DOHH2 (cell line): ENCODE data around the gene PPP2R2C.

Experiments used
- H3F3A ChIP-seq: fragments of 200-600 bp; sonication (generic), shearing (Covaris generic); 2 replicates; pipeline ENCODE4 v1.6.0; 2016; ENCODE audit warnings: antibody characterized with exemption, mild to moderate bottlenecking; ENCODE audit not compliant: control insufficient read depth, insufficient read depth
- H3K27ac ChIP-seq: fragments of 200-600 bp; sonication (generic); 2 replicates; pipeline ENCODE4 v1.5.1; 2014; ENCODE audit warnings: low read depth, mild to moderate bottlenecking, low read length, moderate library complexity
- H3K27me3 ChIP-seq: fragments of 200-600 bp; sonication (generic); 2 replicates; pipeline ENCODE4 v1.6.1; 2014; ENCODE audit warnings: mild to moderate bottlenecking, low read length, mixed read lengths; ENCODE audit not compliant: control insufficient read depth
- H3K36me3 ChIP-seq: fragments of 200-600 bp; sonication (generic); 2 replicates; pipeline ENCODE4 v1.6.1; 2014; ENCODE audit warnings: mild to moderate bottlenecking, low read length, moderate library complexity, mixed read lengths; ENCODE audit not compliant: control insufficient read depth
- H3K4me1 ChIP-seq: fragments of 200-600 bp; sonication (generic); 2 replicates; pipeline ENCODE4 v1.6.1; 2014; ENCODE audit warnings: mild to moderate bottlenecking, low read length, mixed read lengths; ENCODE audit not compliant: control insufficient read depth
- H3K4me2 ChIP-seq: fragments of 200-600 bp; sonication (generic); 2 replicates; pipeline ENCODE4 v1.6.0; 2014; ENCODE audit warnings: mild to moderate bottlenecking, low read length, moderate library complexity
- H3K4me3 ChIP-seq: fragments of 200-600 bp; sonication (generic); 2 replicates; pipeline ENCODE4 v1.5.1; 2014; ENCODE audit warnings: mild to moderate bottlenecking, low read length, mixed read lengths
- H3K79me2 ChIP-seq: fragments of 200-600 bp; sonication (generic); 2 replicates; pipeline ENCODE4 v1.6.1; 2014; ENCODE audit warnings: mild to moderate bottlenecking, low read length, mixed read lengths; ENCODE audit not compliant: control insufficient read depth
- H3K9me2 ChIP-seq: fragments of 200-600 bp; sonication (generic); replicated peaks from 2 replicates; pipeline ENCODE4 v1.6.1; 2014; ENCODE audit warnings: mild to moderate bottlenecking, low read length, mixed read lengths; ENCODE audit not compliant: control insufficient read depth
- H3K9me3 ChIP-seq: fragments of 200-600 bp; sonication (generic); 2 replicates; pipeline ENCODE4 v1.6.1; 2014; ENCODE audit warnings: antibody characterized with exemption, low read length, mixed read lengths; ENCODE audit not compliant: control insufficient read depth, insufficient read depth
- H4K20me1 ChIP-seq: fragments of 200-600 bp; sonication (generic); 2 replicates; pipeline ENCODE4 v1.6.0; 2014; ENCODE audit warnings: low read depth, mild to moderate bottlenecking, antibody characterized with exemption, low read length, moderate library complexity; ENCODE audit not compliant: control insufficient read depth, insufficient read depth
- EZH2phosphoT487 ChIP-seq: fragments of 200-600 bp; sonication (generic); IDR thresholded peaks from 2 replicates; pipeline ENCODE4 v1.6.1; 2017; ENCODE audit warnings: borderline replicate concordance, mild to moderate bottlenecking, antibody characterized with exemption, low read length, moderate library complexity, mixed read lengths
- TF ChIP-seq, protein P1 (sequence below): fragments of 200-600 bp; sonication (generic); IDR thresholded peaks from one replicate; pipeline ENCODE4 v1.5.1; 2014; ENCODE audit warnings: antibody characterized with exemption, mild to moderate bottlenecking, low read depth, low read length; ENCODE audit not compliant: poor library complexity, severe bottlenecking

The PPP2R2C gene

DNA sequence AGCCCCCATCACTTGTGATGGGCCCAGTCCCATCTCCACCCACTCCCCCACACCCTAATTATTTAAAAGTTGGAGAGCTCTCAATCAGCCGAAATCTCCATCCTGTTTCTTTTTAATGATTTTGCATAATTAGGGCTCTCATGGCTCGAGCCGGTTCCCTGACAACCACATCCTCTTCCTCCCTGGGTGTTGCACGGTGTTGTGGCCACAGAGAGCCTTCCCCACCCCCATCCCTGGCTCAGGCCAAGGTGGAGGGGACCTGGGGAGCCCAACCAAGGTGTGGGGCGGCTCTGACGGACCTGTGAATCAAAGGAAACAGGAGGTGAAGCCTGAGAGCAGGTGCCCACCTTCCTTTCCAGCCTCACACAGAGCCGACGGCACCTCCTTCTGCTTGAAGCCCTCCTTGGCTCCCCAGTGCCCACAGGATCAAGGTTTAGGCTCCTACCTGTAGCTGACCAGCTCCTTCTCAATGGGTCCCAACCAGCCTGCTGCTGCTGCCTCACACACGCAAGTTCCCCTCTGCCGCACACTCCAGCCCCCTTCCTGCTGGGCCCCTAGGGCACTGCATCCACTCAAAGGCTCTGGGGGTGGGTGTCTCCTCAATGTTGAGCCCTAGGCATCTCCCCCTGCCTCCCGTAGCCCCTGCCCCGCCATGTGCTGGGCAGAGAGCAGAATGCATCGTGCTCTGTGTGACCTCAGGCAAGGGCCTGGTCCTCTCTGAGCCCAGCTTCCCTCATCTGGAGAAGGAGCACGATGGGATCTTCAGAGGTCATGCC, 134.1 kb downstream of the PPP2R2C start:
- H3K4me3 ChIP-seq = no peak overlapping the region
- no peak for TF ChIP-seq EZH2phosphoT487
- TF ChIP-seq, protein P1, sequence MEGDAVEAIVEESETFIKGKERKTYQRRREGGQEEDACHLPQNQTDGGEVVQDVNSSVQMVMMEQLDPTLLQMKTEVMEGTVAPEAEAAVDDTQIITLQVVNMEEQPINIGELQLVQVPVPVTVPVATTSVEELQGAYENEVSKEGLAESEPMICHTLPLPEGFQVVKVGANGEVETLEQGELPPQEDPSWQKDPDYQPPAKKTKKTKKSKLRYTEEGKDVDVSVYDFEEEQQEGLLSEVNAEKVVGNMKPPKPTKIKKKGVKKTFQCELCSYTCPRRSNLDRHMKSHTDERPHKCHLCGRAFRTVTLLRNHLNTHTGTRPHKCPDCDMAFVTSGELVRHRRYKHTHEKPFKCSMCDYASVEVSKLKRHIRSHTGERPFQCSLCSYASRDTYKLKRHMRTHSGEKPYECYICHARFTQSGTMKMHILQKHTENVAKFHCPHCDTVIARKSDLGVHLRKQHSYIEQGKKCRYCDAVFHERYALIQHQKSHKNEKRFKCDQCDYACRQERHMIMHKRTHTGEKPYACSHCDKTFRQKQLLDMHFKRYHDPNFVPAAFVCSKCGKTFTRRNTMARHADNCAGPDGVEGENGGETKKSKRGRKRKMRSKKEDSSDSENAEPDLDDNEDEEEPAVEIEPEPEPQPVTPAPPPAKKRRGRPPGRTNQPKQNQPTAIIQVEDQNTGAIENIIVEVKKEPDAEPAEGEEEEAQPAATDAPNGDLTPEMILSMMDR = no peak
- no peak overlapping the region for H3K27ac ChIP-seq
- no peak overlapping the region for H3K4me2 ChIP-seq
- no peaks in the 10 kb centered on the region for H3K9me2 ChIP-seq
- H3F3A ChIP-seq = no peaks in the 10 kb centered on the region
- H3K4me1 ChIP-seq = peaks cover 6% of the 10 kb centered on the region; the same call in 1 of the 2 replicates
- no peaks in the 10 kb centered on the region for H3K9me3 ChIP-seq
- H3K79me2 ChIP-seq = no peaks in the 10 kb centered on the region
- H4K20me1 ChIP-seq = no peaks in the 10 kb centered on the region
- H3K36me3 ChIP-seq = no peaks in the 10 kb centered on the region
- no peaks in the 10 kb centered on the region for H3K27me3 ChIP-seq

DNA sequence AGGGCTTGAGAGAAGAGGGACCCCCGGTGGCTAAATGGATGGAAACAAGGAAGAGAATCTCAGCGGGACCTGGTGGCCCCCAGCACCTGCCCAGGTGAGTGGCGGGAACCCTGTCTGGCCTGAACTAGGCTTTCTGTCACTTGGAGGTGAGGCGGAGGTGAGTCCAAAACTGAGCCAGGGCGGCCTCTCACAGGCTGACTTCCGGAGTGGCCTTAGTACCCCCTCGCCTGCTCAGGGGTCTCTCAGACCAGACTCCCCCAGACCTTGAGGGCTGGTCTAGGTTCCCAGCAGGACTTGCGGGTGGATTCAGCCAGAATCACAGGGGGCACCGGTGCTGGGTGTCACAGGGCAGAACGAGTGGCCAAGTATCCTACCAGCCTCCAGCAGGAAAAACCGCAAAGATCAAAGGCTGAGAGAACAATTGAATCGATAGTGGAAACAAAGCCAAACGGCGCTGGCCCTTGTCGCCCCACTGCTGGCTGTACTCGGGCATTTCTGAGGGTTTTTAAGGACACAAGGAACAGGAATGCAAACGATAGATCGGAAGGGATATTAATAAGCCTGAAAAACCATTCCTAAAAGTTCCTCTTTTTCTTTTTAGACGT, 135.0 kb downstream of the PPP2R2C start:
- H3K27ac ChIP-seq = no peak overlapping the region
- no peak overlapping the region for H3K4me2 ChIP-seq
- H3F3A ChIP-seq = no peaks in the 10 kb centered on the region
- no peaks in the 10 kb centered on the region for H4K20me1 ChIP-seq
- no peaks in the 10 kb centered on the region for H3K36me3 ChIP-seq
- no peak overlapping the region for H3K4me3 ChIP-seq
- H3K9me3 ChIP-seq = no peaks in the 10 kb centered on the region
- H3K27me3 ChIP-seq = no peaks in the 10 kb centered on the region
- H3K79me2 ChIP-seq = no peaks in the 10 kb centered on the region
- peaks cover 6% of the 10 kb centered on the region; the same call in 1 of the 2 replicates for H3K4me1 ChIP-seq
- H3K9me2 ChIP-seq = no peaks in the 10 kb centered on the region
- TF ChIP-seq, protein P1 = no peak
- TF ChIP-seq EZH2phosphoT487 = no peak

- Histone ChIP-seq H3K27ac (no peak overlapping the region), H4K20me1 (no peaks in the 10 kb centered on the region), H3K27me3 (no peaks in the 10 kb centered on the region), H3K4me3 (no peak overlapping the region), H3K9me2 (no peaks in the 10 kb centered on the region), H3K9me3 (no peaks in the 10 kb centered on the region), H3K79me2 (no peaks in the 10 kb centered on the region), H3K4me2 (no peak overlapping the region), H3K36me3 (no peaks in the 10 kb centered on the region), H3F3A (no peaks in the 10 kb centered on the region), H3K4me1 (peaks cover 6% of the 10 kb centered on the region; the same call in 1 of the 2 replicates)
- TF ChIP-seq EZH2phosphoT487 = no peak
- TF ChIP-seq, protein P1 = no peak
Observed at GRCh38 chr4:6336166-6336565, 136.2 kb downstream of the PPP2R2C start.
